HCT116 (cell line): ENCODE measurements around the gene STK11. TPM values are rescaled to one million over a fixed set of nuclear protein-coding genes. Genes with fewer than 3 reads are reported as not detected.
A peak's percentile ranks its signal among the peaks of the same experiment; 100 is the strongest.

ENCODE experiments used
- ATAC-seq: fragments of 200-7000 bp; cut with Tn5 transposase; 2 replicates; pipeline ENCODE4 v1.9.1; 2020; ENCODE audit warnings: mild to moderate bottlenecking, moderate library complexity
- BruUV-seq: library from RNA; stranded (reverse); fragments of 400-500 nt; replicated peaks from 2 replicates; lab custom pipeline; 2021; lab: Mats Ljungman, UMichigan
- CTCF ChIA-PET: fragments of 300-600 bp; sonication (Branson Sonifier 250); formaldehyde crosslinking; loops from one replicate; lab custom pipeline; 2021; ENCODE audit warnings: antibody characterized with exemption; lab: Charles Lee
- POLR2A ChIA-PET: fragments of 300-600, 350-600 bp; sonication (Branson Sonifier 250); formaldehyde crosslinking; loops from one replicate; lab custom pipeline; 2021; ENCODE audit warnings: antibody characterized with exemption; lab: Charles Lee
- RAD21 ChIA-PET, 2 experiments: fragments of 300-600 bp; sonication (Branson Sonifier 250); formaldehyde crosslinking; loops; one replicate each; lab custom pipeline; 2023; ENCODE audit warnings: low total read pairs in 2 of 2; ENCODE audit not compliant: uncharacterized antibody in 2 of 2, unreplicated experiment in 2 of 2, low non-redundant PET in 1 of 2; lab: Charles Lee
- DNase-seq: peaks from one replicate; pipeline ENCODE4 v3.0.0-alpha.2; 2010; ENCODE audit warnings: low read depth, low spot score
- H2AFZ ChIP-seq: fragments of 200-600 bp; shearing (Covaris generic), sonication (generic); 2 replicates; pipeline ENCODE4 v1.6.1; 2017; ENCODE audit warnings: low read depth, mixed run types, mixed read lengths, antibody characterized with exemption, low read length; ENCODE audit not compliant: poor library complexity, severe bottlenecking
- H3K27ac ChIP-seq: 2 replicates; pipeline ENCODE4 v1.5.1; 2012; ENCODE audit warnings: low read depth, low read length
- H3K27me3 ChIP-seq: fragments of 200-600 bp; sonication (generic); 2 replicates; pipeline ENCODE4 v1.6.1; 2016; ENCODE audit warnings: mixed run types, low read length, mixed read lengths; ENCODE audit not compliant: insufficient read depth
- H3K36me3 ChIP-seq, 2 experiments: fragments of 200-500 bp in 1 of 2; fragments of 200-600 bp in 1 of 2; sonication (Bioruptor generic) in 1 of 2; sonication (generic) in 1 of 2; 2 replicates each; pipeline versions ENCODE4 v1.5.1 to v1.6.1; 2014 to 2016; ENCODE audit warnings: low read length in 2 of 2, inconsistent platforms in 1 of 2, mixed read lengths in 1 of 2, mixed run types in 1 of 2; ENCODE audit not compliant: insufficient read depth in 2 of 2, control insufficient read depth in 1 of 2
- H3K4me1 ChIP-seq, 2 experiments: fragments of 200-600 bp in 1 of 2; sonication (generic) in 1 of 2; 2 replicates each; pipeline versions ENCODE4 v1.5.1 to v1.6.1; 2012 to 2017; ENCODE audit warnings: low read length in 2 of 2, inconsistent platforms in 1 of 2, mild to moderate bottlenecking in 1 of 2, mixed read lengths in 1 of 2, mixed run types in 1 of 2, moderate library complexity in 1 of 2; ENCODE audit not compliant: insufficient read depth in 2 of 2, control insufficient read depth in 1 of 2
- H3K4me2 ChIP-seq: fragments of 200-600 bp; sonication (generic); 2 replicates; pipeline ENCODE4 v1.6.1; 2017; ENCODE audit warnings: mixed run types, low read length, mixed read lengths
- H3K4me3 ChIP-seq, 2 experiments: fragments of 200-600 bp in 1 of 2; sonication (generic) in 1 of 2; replicated peaks in 1 of 2; 2 replicates each; pipeline ENCODE4 v1.5.1; 2011 to 2016; ENCODE audit warnings: low read length in 2 of 2, control low read depth in 1 of 2, low read depth in 1 of 2, mild to moderate bottlenecking in 1 of 2, mixed read lengths in 1 of 2, mixed run types in 1 of 2
- H3K79me2 ChIP-seq: fragments of 200-600 bp; sonication (generic); 2 replicates; pipeline ENCODE4 v1.6.1; 2017; ENCODE audit warnings: mild to moderate bottlenecking, mixed run types, low read length, moderate library complexity, mixed read lengths; ENCODE audit not compliant: insufficient read depth
- H3K9ac ChIP-seq: fragments of 200-600 bp; sonication (generic); 2 replicates; pipeline ENCODE4 v1.6.1; 2016; ENCODE audit warnings: low read length, mixed read lengths
- H3K9me2 ChIP-seq: fragments of 200-600 bp; sonication (generic), shearing (Covaris generic); 2 replicates; pipeline ENCODE4 v1.6.1; 2017; ENCODE audit warnings: mixed run types, mild to moderate bottlenecking, moderate library complexity; ENCODE audit not compliant: insufficient read depth
- H3K9me3 ChIP-seq, 2 experiments: fragments of 200-500 bp in 1 of 2; fragments of 200-600 bp in 1 of 2; sonication (Bioruptor generic) in 1 of 2; sonication (generic) in 1 of 2; 2 replicates each; pipeline ENCODE4 v1.6.1; 2014 to 2017; ENCODE audit warnings: low read length in 2 of 2, mixed read lengths in 2 of 2, inconsistent platforms in 1 of 2, low read depth in 1 of 2, mild to moderate bottlenecking in 1 of 2, mixed run types in 1 of 2, moderate library complexity in 1 of 2; ENCODE audit not compliant: control insufficient read depth in 1 of 2, insufficient read depth in 1 of 2
- H4K20me1 ChIP-seq: fragments of 200-600 bp; sonication (generic), shearing (Covaris generic); 2 replicates; pipeline ENCODE4 v1.6.1; 2017; ENCODE audit warnings: mixed run types, mild to moderate bottlenecking, moderate library complexity; ENCODE audit not compliant: insufficient read depth
- CBX3 ChIP-seq: IDR thresholded peaks from 2 replicates; pipeline ENCODE4 v1.6.1; 2012; ENCODE audit warnings: low read depth
- ELF1 ChIP-seq: IDR thresholded peaks from 2 replicates; pipeline ENCODE4 v1.6.1; 2012; ENCODE audit warnings: low read depth, borderline replicate concordance
- EZH2 ChIP-seq: fragments of 200-600 bp; sonication (generic); IDR thresholded peaks from 2 replicates; pipeline ENCODE4 v1.6.1; 2017; ENCODE audit warnings: antibody characterized with exemption, mixed run types
- EZH2phosphoT487 ChIP-seq: fragments of 200-600 bp; IDR thresholded peaks from 2 replicates; pipeline ENCODE4 v1.6.1; 2018; ENCODE audit warnings: antibody characterized with exemption, borderline replicate concordance
- FOSL1 ChIP-seq: IDR thresholded peaks from 2 replicates; pipeline ENCODE4 v1.6.1; 2012; ENCODE audit warnings: low read depth
- JUND ChIP-seq: IDR thresholded peaks from 2 replicates; pipeline ENCODE4 v1.6.1; 2012
- MAX ChIP-seq: IDR thresholded peaks from 2 replicates; pipeline ENCODE4 v1.6.1; 2012
- POLR2A ChIP-seq: IDR thresholded peaks from 2 replicates; pipeline ENCODE4 v1.7.0; 2011; ENCODE audit warnings: borderline replicate concordance; ENCODE audit not compliant: insufficient read depth, insufficient read length; ENCODE audit errors: extremely low read depth
- POLR2AphosphoS5 ChIP-seq: IDR thresholded peaks from 2 replicates; pipeline ENCODE4 v1.6.1; 2011; ENCODE audit warnings: mild to moderate bottlenecking, low read depth, low read length, moderate library complexity
- RAD21 ChIP-seq: IDR thresholded peaks from 2 replicates; pipeline ENCODE4 v1.6.1; 2012; ENCODE audit warnings: low read depth, mild to moderate bottlenecking
- SIN3A ChIP-seq: IDR thresholded peaks from 2 replicates; pipeline ENCODE4 v1.6.1; 2012; ENCODE audit warnings: low read depth
- SP1 ChIP-seq: IDR thresholded peaks from 2 replicates; pipeline ENCODE4 v1.6.1; 2012; ENCODE audit warnings: low read depth
- SRF ChIP-seq: IDR thresholded peaks from 2 replicates; pipeline ENCODE4 v1.6.1; 2012; ENCODE audit warnings: low read depth
- YY1 ChIP-seq: IDR thresholded peaks from 2 replicates; pipeline ENCODE4 v1.6.1; 2011; ENCODE audit warnings: low read length, low read depth, moderate library complexity, mild to moderate bottlenecking; ENCODE audit not compliant: insufficient replicate concordance; ENCODE audit errors: extremely low read depth
- ZBTB33 ChIP-seq: IDR thresholded peaks from 2 replicates; pipeline ENCODE4 v1.6.1; 2011; ENCODE audit warnings: mild to moderate bottlenecking, low read length, moderate library complexity; ENCODE audit not compliant: insufficient replicate concordance; ENCODE audit errors: extremely low read depth
- ZNF274 ChIP-seq: fragments of 200-500 bp; sonication (Bioruptor generic); IDR thresholded peaks from 2 replicates; pipeline ENCODE4 v1.6.1; 2014; ENCODE audit warnings: mild to moderate bottlenecking, low read depth, low read length, inconsistent platforms
- intact Hi-C: fragments of 100-400 bp; cut with micrococcal nuclease; formaldehyde crosslinking; loops from 2 replicates; pipeline ENCODE4 v1.10.0; 2022
- total RNA-seq: library from RNA; stranded (reverse); gene quantifications from one replicate; pipeline ENCODE4 v1.2.1, GENCODE V29; 2021; ENCODE audit not compliant: unreplicated experiment
- TF ChIP-seq, protein P1 (sequence below), 3 experiments: fragments of 200-600 bp in 1 of 3; sonication (generic) in 1 of 3; IDR thresholded peaks in 2 of 3; conservative IDR thresholded peaks in 1 of 3; 2 replicates each; pipeline ENCODE4 v1.5.1; 2012 to 2017; ENCODE audit warnings: low read depth in 2 of 3, low read length in 2 of 3, antibody characterized with exemption in 1 of 3, borderline replicate concordance in 1 of 3, control low read depth in 1 of 3, mild to moderate bottlenecking in 1 of 3, mixed read lengths in 1 of 3, mixed run types in 1 of 3, moderate library complexity in 1 of 3; ENCODE audit not compliant: insufficient read depth in 1 of 3
- TF ChIP-seq, protein P2 (sequence below): IDR thresholded peaks from 2 replicates; pipeline ENCODE4 v1.6.1; 2012

STK11 gene
- total RNA-seq, 1 experiment from 2014 or later, result 86.9 TPM

DNA sequence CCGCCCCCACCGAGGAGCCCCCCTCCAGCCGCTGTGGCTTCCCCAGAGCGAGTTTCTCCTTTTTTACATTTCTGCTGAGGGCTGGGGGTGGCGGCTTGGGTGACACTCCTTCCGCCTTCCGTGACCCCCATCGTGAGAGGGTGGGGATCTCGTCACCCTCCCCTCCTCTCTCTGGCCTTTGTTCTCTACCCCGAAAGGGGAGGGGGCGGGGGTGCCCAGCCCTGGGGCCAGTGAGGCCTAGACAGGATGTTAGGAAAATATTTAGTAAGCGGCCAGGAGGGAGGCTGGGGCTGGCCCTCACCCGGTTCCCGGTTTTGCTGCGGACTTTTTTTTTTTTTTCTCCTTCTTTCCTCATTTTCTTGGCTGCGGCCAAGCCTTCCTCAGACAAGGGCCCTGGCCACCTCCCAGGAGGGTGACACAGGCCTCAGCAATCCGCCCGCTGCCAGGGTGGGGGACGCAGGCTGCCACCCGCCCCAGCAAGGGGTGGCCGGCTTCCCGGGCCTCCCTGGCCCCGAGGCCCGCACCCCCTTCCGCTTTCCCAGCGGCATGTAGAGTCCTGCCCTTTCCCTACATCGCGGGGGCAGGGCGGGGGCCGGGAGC lies 46.7 kb downstream of the STK11 start (continued):
- TF ChIP-seq EZH2 (no peak), FOSL1 (no peak; the same call in 1 of the 2 replicates), YY1 (no peak), ZNF274 (no peak), POLR2AphosphoS5 (peak; percentile 42), CBX3 (no peak), RAD21 (no peak), SIN3A (peak; percentile 23; the same call in 1 of the 2 replicates), SP1 (peak; percentile 36), EZH2phosphoT487 (no peak), ELF1 (no peak), POLR2A (no peak)
- TF ChIP-seq, protein P1, sequence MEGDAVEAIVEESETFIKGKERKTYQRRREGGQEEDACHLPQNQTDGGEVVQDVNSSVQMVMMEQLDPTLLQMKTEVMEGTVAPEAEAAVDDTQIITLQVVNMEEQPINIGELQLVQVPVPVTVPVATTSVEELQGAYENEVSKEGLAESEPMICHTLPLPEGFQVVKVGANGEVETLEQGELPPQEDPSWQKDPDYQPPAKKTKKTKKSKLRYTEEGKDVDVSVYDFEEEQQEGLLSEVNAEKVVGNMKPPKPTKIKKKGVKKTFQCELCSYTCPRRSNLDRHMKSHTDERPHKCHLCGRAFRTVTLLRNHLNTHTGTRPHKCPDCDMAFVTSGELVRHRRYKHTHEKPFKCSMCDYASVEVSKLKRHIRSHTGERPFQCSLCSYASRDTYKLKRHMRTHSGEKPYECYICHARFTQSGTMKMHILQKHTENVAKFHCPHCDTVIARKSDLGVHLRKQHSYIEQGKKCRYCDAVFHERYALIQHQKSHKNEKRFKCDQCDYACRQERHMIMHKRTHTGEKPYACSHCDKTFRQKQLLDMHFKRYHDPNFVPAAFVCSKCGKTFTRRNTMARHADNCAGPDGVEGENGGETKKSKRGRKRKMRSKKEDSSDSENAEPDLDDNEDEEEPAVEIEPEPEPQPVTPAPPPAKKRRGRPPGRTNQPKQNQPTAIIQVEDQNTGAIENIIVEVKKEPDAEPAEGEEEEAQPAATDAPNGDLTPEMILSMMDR (IDR thresholded peaks at IDR 0.05 in 2 of 3, conservative IDR thresholded peaks at IDR 0.05 in 1 of 3; ENCODE audit: borderline replicate concordance in 1 of 3, insufficient read depth in 1 of 3, low read depth in 2 of 3, low read length in 2 of 3), result no peak

DNA sequence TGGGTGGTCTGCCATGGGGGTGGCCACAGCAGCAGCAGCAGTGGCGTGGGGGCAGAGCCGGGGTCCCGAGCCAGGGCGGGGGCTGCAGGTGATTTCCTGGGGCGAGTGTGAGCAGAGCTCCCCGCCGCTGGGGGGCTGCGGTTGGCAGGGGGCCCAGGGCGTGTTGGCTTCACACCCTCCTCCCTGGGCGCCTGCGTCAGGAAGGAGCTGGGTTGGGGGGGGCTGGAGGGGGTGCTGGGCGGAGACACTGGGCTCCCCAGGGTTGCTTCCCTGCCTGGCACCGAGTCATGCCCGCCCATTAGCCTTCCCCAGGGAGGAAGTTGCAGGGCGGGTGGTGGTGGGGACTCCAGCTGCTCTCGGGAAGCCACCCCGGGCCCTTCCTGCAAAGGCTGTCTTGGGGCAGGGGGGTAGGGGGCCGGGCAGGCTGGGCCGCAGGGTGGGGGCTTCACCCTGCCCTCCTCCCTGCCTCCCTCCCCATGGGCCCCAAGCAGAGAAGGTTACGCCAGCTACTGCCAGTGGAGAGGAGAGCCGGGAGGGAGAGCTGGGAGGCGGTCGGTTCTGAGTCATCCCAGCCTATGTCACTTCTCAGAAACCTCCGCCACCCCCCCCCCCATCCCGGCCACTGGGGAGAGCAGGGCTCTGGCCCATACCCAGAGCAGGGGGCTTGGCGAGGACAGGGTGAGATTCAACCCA lies 47.4 kb downstream of the STK11 start:
- H3K4me2 ChIP-seq, result peak overlapping the region; percentile 99
- H3K36me3 ChIP-seq, result peaks cover 28 to 54% of the 10 kb centered on the region in 2 experiments
- H3K4me1 ChIP-seq, result peaks cover 20 to 72% of the 10 kb centered on the region in 2 experiments
- intact Hi-C loops, result no loop called here
- ChIA-PET CTCF (interaction anchor here (1.4 to 2.3 kb wide), 2 partner anchors 9 to 13 kb away, joined by 13 to 16 read pairs; no protein-coding TSS in a partner anchor), POLR2A (interaction anchor here (0.7 to 3.5 kb wide), 6 partner anchors 9 to 49 kb away, joined by 3 to 40 read pairs (median 7); partner anchors contain the start of gene CIRBP), RAD21 (interaction anchor here (1.0 to 1.5 kb wide), 6 partner anchors 9 to 16 kb away, joined by 3 to 12 read pairs (median 6); partner anchors contain the start of gene CIRBP (in 1 of the 2))
- no peaks in the 10 kb centered on the region for H3K9me2 ChIP-seq
- H3K9me3 ChIP-seq, result no peaks in the 10 kb centered on the region
- DNase-seq (no peak), ATAC-seq (peak; percentile 35)
- peaks cover 3% of the 10 kb centered on the region; the same call in 1 of the 2 replicates for H4K20me1 ChIP-seq
- no TSS peak for BruUV-seq
- H3K27me3 ChIP-seq, result no peaks in the 10 kb centered on the region
- H3K9ac ChIP-seq, result peak overlapping the region; percentile 91
- peaks cover 76% of the 10 kb centered on the region for H3K79me2 ChIP-seq
- H2AFZ ChIP-seq, result no peak overlapping the region
- H3K4me3 ChIP-seq, result peak overlapping the region; percentile 68 to 74
- peak overlapping the region; percentile 99 for H3K27ac ChIP-seq
- peak; percentile 54 for TF ChIP-seq POLR2AphosphoS5
- TF ChIP-seq FOSL1, result peak; percentile 52
- TF ChIP-seq, protein P2, sequence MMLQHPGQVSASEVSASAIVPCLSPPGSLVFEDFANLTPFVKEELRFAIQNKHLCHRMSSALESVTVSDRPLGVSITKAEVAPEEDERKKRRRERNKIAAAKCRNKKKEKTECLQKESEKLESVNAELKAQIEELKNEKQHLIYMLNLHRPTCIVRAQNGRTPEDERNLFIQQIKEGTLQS, result no peak
- no peak for TF ChIP-seq JUND
- no peak for TF ChIP-seq CBX3
- TF ChIP-seq SRF, result no peak
- 0 out of 2 replicates have a peak, but pooled peaks have one; percentile 20 for TF ChIP-seq MAX
- no peak for TF ChIP-seq ZBTB33
- no peak for TF ChIP-seq EZH2
